HG02678 (cell line): ENCODE data around the gene PLEKHM2.

Experiments
- ATAC-seq: cut with Tn5 transposase; IDR thresholded peaks from one replicate; pipeline ENCODE4 v1.9.1; 2021; ENCODE audit warnings: mild to moderate bottlenecking, moderate library complexity; ENCODE audit not compliant: unreplicated experiment

Gene PLEKHM2

DNA sequence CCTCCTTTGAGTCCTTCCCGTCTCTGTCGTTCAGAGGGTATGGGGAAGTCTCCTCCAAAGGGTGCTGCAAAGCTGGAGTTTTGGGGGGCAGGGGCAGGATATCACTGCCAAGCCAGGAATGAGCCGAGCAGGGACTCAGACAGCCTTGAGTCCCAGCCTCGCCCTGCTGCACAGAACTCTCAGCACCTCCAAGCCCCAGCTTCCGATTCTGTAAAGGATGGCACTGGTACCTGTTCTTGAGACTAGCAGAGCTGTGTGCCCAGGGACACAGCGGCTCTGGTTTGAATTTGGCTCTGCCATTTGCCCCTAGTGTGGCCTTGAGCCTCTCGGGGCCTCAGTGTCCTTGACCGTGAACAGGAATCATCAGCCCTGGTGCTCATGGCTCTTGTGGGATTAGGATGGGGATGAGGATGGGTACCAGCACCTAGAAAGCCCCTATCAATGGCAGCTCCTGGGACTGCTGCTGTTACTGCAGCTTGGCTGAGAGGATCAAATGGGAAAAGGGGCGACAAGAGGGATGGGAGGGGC is 73.0 kb downstream of the PLEKHM2 start:
- no peak for ATAC-seq

DNA sequence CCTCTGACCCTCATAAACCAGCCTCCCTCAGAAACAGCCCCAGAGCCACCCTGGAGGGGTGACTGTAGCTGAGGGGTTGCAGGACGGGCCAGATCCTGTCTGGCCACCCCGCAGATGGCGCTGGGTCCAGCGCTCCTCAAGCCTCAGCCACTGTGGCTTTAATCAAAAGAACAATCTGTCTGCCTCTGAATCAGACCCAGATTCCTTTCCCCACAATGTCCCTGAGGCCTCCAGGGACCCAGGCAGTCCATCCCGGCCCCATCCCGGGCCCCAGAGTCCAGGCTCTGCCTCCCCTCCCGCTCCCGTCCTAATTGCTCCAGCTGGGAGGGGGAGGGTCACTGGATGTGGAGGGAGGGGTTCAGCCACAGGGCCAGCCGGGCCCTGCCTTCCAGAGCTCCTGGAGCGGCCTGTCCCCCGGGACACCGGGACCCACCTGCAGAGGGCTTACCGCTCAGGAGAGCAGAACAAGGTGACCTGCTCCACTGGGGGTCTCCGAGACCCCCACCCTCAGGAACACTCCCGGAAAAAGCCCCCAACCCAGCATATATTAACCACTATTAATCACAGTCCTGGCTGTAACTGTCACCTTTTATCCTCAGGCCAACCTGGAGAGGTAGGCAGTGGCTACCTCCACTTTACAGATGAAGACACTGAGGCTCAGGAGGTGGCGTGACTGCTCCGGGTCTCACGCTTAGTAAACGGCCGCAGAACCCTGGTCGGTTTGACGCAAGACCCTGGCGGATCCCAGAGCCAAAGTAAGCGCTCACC is 73.6 kb downstream of the PLEKHM2 start:
- ATAC-seq = no peak

DNA sequence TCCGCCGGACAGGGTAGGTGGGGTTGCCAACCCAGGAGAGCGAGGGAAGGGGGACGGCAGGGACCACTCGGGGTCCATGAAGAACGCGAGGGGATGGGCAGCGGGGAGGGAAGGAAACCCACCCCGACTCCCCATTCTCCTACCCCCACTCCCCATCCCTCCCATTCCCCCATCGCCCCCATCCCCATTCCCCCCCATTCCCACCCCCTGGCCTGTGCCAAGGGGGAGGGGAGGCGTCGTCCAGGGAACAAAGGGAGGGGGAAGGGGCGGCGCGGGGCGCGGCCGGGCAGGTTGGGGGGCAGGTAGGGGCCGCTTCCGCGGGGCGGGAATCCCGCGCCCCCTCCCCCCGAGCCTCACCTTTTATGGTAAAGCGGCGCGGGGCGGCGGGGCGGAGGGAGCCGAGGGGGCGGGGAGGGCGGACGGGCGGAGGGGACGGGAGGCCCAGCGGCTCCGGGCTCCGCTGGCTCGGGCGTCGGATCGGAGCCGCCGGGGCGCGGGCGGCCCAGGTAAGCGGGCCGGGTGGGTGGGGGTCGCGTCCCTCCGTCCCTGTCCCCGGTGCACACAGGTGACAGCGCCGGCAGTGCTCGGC is 74.3 kb downstream of the PLEKHM2 start, which contains the start of gene FBLIM1:
FBLIM1 (plus strand) TSS at position 453 of the 589 bp plus-strand sequence. CDS start 6,189 bp downstream, outside the sequence.
- ATAC-seq = no peak

DNA sequence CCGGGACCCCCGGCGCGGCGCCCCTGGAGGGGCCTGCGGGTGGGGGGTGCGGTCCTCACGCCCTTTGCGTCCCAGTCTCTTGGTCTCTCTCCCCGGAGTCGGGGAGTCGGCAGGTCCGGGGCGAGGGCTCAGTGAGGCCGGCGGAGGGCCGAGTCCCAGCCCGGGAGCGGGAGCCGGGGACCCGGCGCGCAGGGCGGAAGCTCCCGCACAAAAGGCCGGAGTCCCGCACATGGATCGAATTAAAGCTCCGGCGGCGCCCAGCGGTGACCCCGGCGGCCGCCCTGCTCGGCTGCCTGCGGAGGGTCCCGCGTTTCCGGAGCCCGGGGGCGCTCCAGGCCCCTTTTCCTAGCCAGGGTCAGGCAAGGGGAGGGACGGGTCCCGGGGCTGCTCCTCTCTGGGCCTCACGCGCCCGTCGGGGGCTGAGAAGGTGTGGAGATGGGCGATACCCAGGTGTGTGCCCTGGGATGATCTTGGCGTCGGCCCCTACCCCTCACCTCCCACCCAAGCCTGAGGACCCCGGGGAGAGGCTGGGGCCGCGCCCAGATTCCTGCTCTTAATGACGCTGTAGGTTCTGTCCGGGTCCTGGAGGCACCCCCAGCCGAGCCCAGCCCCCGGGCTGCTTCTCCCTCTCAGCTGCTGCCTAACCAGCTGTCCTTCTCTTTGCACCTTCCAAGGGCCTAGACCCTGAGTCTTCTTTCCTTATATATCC is 75.0 kb downstream of the PLEKHM2 start:
- ATAC-seq = no peak

DNA sequence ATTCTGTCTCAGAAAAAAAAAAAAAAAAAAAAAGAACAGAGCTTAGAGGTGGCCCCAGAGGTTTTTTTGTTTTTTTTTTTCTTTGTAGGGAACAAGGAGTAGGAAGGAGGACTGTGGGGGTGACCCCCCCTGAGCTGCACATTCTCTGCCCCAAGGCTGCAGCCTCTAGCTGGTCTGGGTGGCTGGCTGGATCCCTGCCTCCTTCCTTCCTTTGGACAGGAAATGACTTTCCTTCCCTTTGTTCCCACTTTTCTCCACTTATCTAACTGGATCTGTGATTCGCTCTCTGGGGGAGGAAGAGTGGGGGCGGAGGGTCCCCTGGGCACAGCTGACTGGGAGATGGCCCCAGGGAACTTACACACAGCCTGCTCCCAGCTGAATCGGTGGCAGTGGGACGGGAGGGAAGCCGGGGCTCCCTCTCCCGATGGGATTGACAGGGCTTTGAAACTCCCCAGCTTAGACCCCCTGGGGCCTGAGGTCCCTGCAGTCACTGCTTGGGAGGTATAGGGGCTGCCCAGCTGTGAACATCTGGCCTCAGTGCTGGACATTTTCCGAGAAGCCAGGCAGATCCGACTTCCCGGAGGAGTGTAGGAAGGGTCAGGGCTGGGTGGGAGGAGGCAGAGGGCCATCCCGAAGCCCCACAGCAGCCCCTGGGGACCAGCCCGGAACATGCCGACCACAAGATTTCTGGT is 76.5 kb downstream of the PLEKHM2 start:
- ATAC-seq = no peak

DNA sequence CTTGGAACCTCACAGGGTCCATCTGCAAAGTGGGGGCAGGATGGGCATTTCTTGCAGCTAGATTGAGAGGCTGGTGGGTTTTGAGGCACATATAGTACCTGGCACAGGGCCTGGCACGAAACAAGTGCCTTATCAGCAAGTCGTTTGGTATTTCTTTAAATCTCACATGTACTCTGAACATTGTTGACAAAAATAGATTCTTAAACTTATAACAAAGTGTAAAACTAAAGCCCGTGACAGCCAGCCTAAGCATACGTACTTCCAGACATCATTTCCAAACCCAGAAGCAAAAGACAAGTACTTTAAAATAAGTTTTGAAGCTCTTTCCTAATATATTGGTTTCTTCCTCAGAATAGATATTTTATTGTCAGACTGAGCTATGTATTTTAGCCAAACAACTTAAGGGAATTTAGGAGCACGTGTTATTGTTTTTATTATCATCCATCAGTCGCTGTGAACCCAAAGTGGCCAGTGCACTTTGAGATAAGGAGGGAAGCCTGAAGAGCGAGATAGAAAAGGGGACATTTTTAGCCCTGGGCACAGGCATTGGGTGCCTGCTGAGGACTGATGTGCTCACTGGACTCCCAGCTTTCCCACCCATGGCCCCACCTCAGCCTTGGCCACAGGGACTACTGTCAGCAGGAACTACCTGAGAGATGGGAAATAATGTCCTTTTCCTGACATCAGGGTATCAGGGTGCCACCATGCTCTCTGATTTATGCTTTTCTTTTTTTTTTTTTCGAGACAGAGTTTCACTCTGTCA is 77.4 kb downstream of the PLEKHM2 start:
- no peak for ATAC-seq

DNA sequence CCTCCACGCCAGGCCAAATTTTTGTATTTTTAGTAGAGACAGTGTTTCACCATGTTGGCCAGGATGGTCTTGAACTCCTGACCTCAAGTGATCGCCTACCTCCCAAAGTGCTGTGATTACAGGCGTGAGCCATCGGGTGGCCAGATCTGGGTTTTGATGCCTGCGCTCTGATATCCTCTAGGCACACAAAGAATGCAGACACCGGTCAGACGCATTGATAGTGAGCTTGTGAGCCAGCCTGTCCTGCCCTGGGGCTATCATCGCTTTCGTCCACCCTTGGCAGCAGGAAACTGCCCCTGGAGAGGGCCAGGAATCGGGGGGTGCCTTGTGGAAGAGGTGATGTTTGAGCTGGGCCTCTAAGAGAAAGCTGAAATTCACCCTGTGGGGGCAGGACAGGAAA is 78.4 kb downstream of the PLEKHM2 start:
- no peak for ATAC-seq

DNA sequence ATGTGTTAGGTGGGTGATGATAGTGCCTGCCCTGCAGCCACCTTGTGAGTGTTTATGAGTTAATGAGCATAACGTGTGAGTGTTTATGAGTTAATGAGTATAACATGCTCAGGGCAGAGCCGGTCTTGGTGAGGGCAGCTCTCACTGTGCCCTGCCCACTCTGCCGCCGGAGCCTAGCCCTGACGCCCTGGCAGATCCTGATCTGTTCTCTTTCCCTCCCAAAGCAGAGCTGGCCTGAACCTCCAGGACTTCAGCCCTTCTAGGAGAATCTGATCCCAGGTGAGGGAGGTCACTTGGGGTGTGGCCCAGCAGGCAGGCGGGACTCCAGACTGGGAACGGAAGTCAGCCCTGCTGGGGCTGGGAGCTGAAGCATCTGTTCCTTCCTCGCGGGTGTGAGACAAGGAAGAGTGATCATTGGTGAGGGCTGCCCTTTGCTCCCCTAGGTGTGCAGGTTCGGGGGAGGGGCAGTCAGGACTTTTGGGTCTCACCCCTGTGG is 80.2 kb downstream of the PLEKHM2 start:
- ATAC-seq = no peak

DNA sequence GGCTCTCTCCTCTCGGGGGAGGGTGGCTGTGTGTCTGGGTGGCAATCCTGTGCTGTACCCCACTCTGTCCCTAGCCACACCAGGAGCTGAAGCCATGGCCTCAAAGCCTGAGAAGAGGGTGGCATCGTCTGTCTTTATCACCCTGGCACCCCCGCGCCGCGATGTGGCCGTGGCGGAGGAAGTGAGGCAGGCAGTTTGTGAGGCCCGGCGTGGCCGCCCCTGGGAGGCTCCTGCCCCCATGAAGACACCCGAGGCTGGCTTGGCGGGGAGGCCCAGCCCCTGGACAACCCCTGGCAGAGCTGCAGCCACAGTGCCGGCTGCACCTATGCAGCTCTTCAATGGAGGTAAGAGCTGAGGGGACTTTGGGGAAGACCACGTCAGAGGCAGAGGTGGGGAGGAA is 80.8 kb downstream of the PLEKHM2 start:
- no peak for ATAC-seq

DNA sequence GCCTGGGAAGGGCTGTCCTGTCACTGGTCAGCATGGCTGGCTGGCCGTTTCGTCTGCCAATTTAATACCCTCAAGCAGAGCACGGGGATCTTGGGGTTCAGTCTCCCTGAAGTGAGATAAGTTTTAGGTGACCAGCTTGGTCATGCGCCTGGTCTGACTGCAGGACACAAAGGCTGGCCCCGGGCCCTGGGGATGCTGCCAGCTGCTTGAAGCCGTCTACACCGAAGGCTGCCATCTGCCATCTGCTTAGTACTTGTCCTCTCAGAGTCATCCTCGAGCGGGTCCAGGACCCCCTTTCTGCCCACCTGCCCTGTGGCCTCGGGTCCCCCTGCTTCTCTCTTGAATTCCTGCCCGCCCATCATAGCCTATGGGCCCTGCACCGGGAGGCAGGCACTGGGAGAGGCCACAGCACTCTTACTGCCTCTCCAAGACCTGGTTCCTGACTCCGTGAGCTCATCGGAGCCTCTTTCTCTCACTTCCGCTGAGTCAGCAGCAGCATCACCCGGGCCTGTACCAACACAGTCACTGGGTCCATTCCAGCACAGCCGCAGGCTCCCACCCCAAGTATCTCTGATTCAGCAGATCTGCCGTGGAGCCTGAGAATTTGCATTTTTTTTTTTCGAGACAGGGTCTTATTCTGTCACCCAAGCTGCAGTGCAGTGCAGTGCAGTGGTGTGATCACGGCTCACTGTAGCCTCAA is 81.5 kb downstream of the PLEKHM2 start:
- no peak for ATAC-seq

DNA sequence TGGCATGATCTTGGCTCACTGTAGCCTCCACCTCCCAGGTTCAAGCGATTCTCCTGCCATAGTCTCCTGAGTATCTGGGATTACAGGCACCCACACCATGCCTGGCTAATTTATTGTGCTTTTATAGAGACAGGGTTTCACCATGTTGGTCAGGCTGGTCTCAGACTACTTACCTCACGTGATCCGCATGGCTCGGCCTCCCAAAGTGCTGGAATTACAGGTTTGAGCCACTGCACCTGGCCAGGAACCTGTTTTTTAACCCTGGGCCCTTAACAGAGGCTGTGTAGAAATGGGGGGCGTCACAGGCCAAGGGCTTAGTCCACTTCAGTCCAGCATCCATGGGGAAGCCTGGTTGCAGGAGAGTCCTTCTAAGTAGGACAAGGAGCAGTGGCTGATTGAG is 83.8 kb downstream of the PLEKHM2 start:
- ATAC-seq = no peak

DNA sequence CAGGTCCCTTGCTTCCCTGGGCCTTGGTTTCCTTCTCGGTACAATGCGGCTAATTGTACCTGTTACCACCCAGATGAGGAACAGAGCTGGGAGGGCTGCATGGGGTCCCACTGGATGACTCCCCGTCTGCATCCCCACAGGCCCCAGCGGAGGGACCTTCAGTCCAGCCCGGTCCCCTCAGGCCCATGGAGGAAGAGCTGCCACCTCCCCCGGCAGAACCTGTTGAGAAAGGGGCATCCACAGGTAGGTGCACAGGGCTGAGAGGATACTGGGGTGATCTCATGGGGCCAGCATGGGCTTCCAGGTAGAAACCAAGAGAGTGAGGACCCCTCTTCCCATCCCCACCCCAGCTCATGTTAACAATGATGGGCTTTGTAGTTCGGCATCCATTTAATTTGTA is 84.3 kb downstream of the PLEKHM2 start:
- no peak for ATAC-seq

DNA sequence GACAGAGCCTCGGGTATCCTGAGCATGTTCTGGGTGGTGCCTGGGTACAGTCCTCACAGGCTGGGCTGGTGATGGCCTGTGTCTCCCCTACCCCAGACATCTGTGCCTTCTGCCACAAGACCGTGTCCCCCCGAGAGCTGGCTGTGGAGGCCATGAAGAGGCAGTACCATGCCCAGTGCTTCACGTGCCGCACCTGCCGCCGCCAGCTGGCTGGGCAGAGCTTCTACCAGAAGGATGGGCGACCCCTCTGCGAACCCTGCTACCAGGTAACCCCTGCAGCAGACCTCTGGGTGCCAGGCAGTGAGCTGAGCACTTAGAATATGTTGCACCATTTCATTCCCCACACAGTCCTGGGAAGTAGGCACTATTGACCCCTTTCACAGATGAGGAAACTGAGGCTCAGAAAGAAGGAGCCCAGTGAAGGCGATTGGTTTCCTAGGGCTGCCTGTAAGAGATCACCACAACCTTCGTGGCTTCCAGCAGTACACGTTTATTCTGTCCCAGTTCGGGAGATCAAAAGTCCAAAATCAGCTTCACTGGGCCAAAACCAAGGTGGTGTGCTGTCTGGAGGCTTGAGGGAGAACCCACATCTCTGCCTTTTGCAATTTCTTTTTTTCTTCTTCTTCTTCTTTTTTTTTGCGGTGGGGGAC is 86.3 kb downstream of the PLEKHM2 start:
- ATAC-seq = no peak

DNA sequence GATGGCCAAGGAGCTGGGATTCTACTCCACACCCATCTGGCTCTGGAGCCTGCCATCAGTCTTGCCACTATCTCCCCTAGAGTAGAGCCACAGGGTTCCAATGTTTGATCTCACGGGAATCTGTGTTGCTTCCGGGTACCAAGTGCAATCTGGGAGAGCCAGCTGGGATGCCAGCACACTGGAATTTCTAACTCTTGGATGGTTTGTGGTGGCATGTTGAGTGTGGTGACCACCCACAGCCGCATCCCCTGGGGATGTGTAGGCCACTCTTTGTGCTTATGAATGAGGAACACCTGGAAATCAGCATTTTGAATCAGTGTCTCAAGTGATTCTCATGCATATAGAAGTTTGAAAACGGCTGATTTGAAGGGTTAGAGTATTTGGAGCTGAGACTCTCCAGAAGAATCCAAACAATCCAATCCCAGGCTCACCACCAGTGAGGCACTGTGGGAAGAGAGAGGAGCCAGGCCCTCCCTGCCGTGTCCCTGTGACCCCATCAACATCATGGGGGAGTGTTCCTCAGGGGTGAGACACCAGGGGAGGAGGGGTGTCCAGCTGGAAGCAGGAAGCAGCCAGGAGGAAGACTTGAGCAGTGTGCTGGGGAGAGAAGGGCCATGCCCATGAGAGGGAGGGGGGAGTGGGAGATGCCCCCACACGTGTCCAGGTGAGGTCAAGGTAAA is 87.9 kb downstream of the PLEKHM2 start:
- no peak for ATAC-seq

DNA sequence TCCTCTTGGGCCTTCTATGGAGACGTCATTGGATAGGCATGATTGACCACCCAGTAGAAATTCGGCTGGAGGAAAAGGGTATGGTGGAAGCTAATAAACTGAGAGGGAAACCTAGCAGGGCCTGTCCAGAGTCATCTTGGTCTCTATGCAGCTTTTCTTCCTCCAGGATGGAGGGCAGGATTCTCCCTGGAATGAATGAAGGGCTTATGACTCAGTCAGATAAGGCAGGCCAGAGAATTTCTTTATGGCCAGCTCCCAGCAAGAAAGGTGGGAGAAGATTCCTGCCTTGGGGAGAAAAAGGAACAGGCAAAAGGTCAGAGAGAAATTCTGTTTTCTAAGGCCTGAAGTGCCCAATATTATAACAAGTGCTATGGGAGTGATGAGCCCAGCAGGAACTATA is 91.6 kb downstream of the PLEKHM2 start:
- no peak for ATAC-seq

DNA sequence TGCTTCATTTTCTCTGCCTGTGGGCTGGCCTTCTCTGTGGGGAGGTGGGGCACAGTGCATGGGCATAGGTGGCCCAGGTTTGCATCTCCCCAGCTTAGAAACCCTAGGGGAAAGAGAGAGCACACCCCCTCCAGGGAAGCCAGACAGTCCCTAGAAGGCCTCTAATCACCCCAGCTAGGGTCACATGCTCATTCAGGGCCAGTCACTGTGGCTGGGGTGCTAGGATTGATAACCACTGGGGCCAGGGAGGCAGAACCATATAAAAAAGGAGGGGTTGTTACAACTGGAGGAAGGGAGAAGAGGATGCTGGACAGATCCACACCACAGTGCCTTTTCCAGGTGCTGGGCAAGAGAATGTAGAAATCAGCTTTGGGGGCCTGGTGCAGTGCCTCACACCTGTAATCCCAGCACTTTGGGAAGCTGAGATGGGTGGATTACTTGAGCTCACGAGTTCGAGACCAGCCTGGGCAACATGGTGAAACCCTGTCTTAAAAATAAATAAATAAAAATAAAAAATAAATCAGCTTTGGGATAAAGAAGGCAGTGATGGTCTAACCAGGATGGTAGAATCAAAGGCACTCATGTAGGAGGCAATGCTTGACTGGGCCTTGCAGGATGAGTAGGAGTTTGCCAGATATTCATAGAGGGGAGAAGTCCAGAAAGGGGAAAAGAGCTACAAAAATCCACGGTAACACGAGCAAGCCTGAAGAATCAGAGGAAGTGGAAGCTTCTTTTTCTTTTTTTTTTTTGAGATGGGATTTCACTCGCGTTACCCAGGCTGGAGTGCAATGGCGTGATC is 94.0 kb downstream of the PLEKHM2 start:
- ATAC-seq = no peak
